ENCODE data around the gene VWA5B2. TPM values are rescaled to one million over a fixed set of nuclear protein-coding genes. Genes with fewer than 3 reads are reported as not detected.
A peak's percentile ranks its signal among the peaks of the same experiment; 100 is the strongest.

Gene VWA5B2
- total RNA-seq, 1 experiment from 2014 or later: 0.44 TPM

- TF ChIP-seq STAT6 (CRISPR knock-in tag; conservative IDR thresholded peaks at IDR 0.05; ENCODE audit: low read depth): no peak
- no peak for TF ChIP-seq ZNF232 (CRISPR knock-in tag; IDR thresholded peaks at IDR 0.05)
- TF ChIP-seq SMAD4 (CRISPR knock-in tag; IDR thresholded peaks at IDR 0.05): no peak
- TF ChIP-seq RORB (CRISPR knock-in tag; IDR thresholded peaks at IDR 0.05): no peak
- TF ChIP-seq SP1 (CRISPR knock-in tag; conservative IDR thresholded peaks at IDR 0.05): no peak
These were observed 10.3 kb downstream of the VWA5B2 start (continued) for GRCh38 chr3:184239708-184240107.

GRCh38 chr3:184240384-184241140 is 11.2 kb downstream of the VWA5B2 start:
- POLR2A ChIA-PET: interaction anchor here (0.6 to 2.0 kb wide), 5 partner anchors 13 to 54 kb away, joined by 3 to 6 read pairs (median 5); partner anchors contain the start of genes ABCF3 and CAMK2N2
- Mint-ChIP-seq H3K4me3 (no peak overlapping the region), H3K4me1 (peaks cover 3% of the 10 kb centered on the region; the same call in 1 of the 2 replicates), H3K27ac (no peak overlapping the region), H3K9me3 (no peaks in the 10 kb centered on the region), H3K27me3 (ENCODE audit: low read depth) (peaks cover 3% of the 10 kb centered on the region), H3K36me3 (peaks cover 18% of the 10 kb centered on the region)
- CTCF ChIA-PET: interaction anchor here (1.0 to 7.5 kb wide), 7 partner anchors 10 to 345 kb away, joined by 3 to 88 read pairs (median 5); partner anchors contain the start of genes CAMK2N2, EEF1AKMT4 and VWA5B2
- ATAC-seq: peak; percentile 18
- peak; percentile 42 for DNase-seq (ENCODE audit: low spot score)
- TF ChIP-seq E2F1 (CRISPR knock-in tag; IDR thresholded peaks at IDR 0.05): no peak
- no peak for TF ChIP-seq ZNF396 (CRISPR knock-in tag; IDR thresholded peaks at IDR 0.05; ENCODE audit: borderline replicate concordance)
- TF ChIP-seq EMX1 (CRISPR knock-in tag; IDR thresholded peaks at IDR 0.05): no peak
- TF ChIP-seq JUN (CRISPR knock-in tag; IDR thresholded peaks at IDR 0.05): no peak
- no peak for TF ChIP-seq CTCF (IDR thresholded peaks at IDR 0.05)
- TF ChIP-seq GTF2I (CRISPR knock-in tag; conservative IDR thresholded peaks at IDR 0.05): no peak
- TF ChIP-seq ZNF219 (CRISPR knock-in tag; IDR thresholded peaks at IDR 0.05; ENCODE audit: borderline replicate concordance): no peak
- no peak for TF ChIP-seq STAT6 (CRISPR knock-in tag; conservative IDR thresholded peaks at IDR 0.05; ENCODE audit: low read depth)
- no peak for TF ChIP-seq KAT7 (CRISPR knock-in tag; IDR thresholded peaks at IDR 0.05; ENCODE audit: borderline replicate concordance)
- no peak for TF ChIP-seq ATF1 (CRISPR knock-in tag; IDR thresholded peaks at IDR 0.05)
- no peak; the same call in 1 of the 2 replicates for TF ChIP-seq USF1 (CRISPR knock-in tag; IDR thresholded peaks at IDR 0.05)
- no peak for TF ChIP-seq HMGXB4 (CRISPR knock-in tag; IDR thresholded peaks at IDR 0.05)
- TF ChIP-seq NFYB (CRISPR knock-in tag; conservative IDR thresholded peaks at IDR 0.05; ENCODE audit: low read depth): no peak
- no peak for TF ChIP-seq NR2C2 (CRISPR knock-in tag; IDR thresholded peaks at IDR 0.05)
- TF ChIP-seq PREB (CRISPR knock-in tag; IDR thresholded peaks at IDR 0.05; ENCODE audit: borderline replicate concordance): no peak
- no peak for TF ChIP-seq ATF6 (CRISPR knock-in tag; IDR thresholded peaks at IDR 0.05)

Measured in WTC11 (cell line).